Activated T-helper 9 cell treated with anti-CD3 and anti-CD28 coated beads, Interleukin-2, amount 50 U/mL, for 16 hours (primary cell): ENCODE data around the gene PEX11B.
A peak's percentile ranks its signal among the peaks of the same experiment; 100 is the strongest.

ENCODE experiments used
- DNase-seq: peaks from one replicate; pipeline ENCODE4 v3.0.0-alpha.2; 2020; ENCODE audit warnings: low read depth

PEX11B gene

GRCh38 chr1:145918144-145918991 is at the start of gene PEX11B:
Gene PEX11B, minus strand, starts transcription at chr1:145918717. Its CDS starts 29 bp downstream, at chr1:145918688.
- peak; percentile 86 for DNase-seq

GRCh38 chr1:145967288-145967687 is 48.8 kb upstream of the PEX11B start:
- no peak for DNase-seq

GRCh38 chr1:145965119-145965744 is 46.7 kb upstream of the PEX11B start:
- no peak for DNase-seq

- DNase-seq: peak; percentile 84
Measured at GRCh38 chr1:145964328-145965118, 46.0 kb upstream of the PEX11B start, which contains the start of the genes ANKRD34A and POLR3GL. Gene ANKRD34A, minus strand, starts transcription at chr1:145964575. Its CDS starts 2,816 bp downstream, at chr1:145961759. Gene POLR3GL, plus strand, starts transcription at chr1:145964690. Its CDS starts 10,176 bp downstream, at chr1:145974866.

- no peak for DNase-seq
Measured at GRCh38 chr1:145963265-145964019, 44.9 kb upstream of the PEX11B start.

GRCh38 chr1:145962157-145963102 is 43.9 kb upstream of the PEX11B start:
- DNase-seq: no peak

- DNase-seq: peak; percentile 48
Measured at GRCh38 chr1:145961425-145962156, 43.1 kb upstream of the PEX11B start.

GRCh38 chr1:145961109-145961424 is 42.5 kb upstream of the PEX11B start:
- DNase-seq: no peak

GRCh38 chr1:145960468-145961108 is 42.1 kb upstream of the PEX11B start:
- DNase-seq: peak; percentile 32

- DNase-seq: no peak
Measured at GRCh38 chr1:145959957-145960467, 41.5 kb upstream of the PEX11B start.

- no peak for DNase-seq
Measured at GRCh38 chr1:145959333-145959732, 40.8 kb upstream of the PEX11B start.

GRCh38 chr1:145958734-145959133 is 40.2 kb upstream of the PEX11B start:
- DNase-seq: no peak

GRCh38 chr1:145957443-145958319 is 39.2 kb upstream of the PEX11B start, which contains the start of gene LIX1L:
Gene LIX1L, minus strand, starts transcription at chr1:145958017. Its CDS starts 90 bp downstream, at chr1:145957927.
- DNase-seq: peak; percentile 91

GRCh38 chr1:145956781-145957442 is 38.4 kb upstream of the PEX11B start:
- DNase-seq: no peak

- DNase-seq: no peak
Measured at GRCh38 chr1:145956361-145956760, 37.8 kb upstream of the PEX11B start.

GRCh38 chr1:145955436-145955835 is 36.9 kb upstream of the PEX11B start:
- no peak for DNase-seq

GRCh38 chr1:145953861-145954260 is 35.3 kb upstream of the PEX11B start:
- DNase-seq: no peak
